K562 (cell line): ENCODE data around the gene XRN2. TPM values are rescaled to one million over a fixed set of nuclear protein-coding genes. Genes with fewer than 3 reads are reported as not detected.

Source experiments
- CREM ChIP-seq: IDR thresholded peaks from 2 replicates; pipeline ENCODE4 v1.6.1; 2014; ENCODE audit warnings: antibody characterized with exemption, low read depth
- EP400 ChIP-seq: fragments of 450-650 bp; IDR thresholded peaks from 2 replicates; pipeline ENCODE4 v1.6.1; 2017; ENCODE audit warnings: antibody characterized with exemption, mild to moderate bottlenecking, moderate library complexity
- NRF1 ChIP-seq, 2 experiments: fragments of 450-650 bp; IDR thresholded peaks in 1 of 2; conservative IDR thresholded peaks in 1 of 2; 2 replicates each; pipeline ENCODE4 v1.6.1; 2014; ENCODE audit warnings: mild to moderate bottlenecking in 2 of 2
- PHF20 ChIP-seq: fragments of 450-650 bp; IDR thresholded peaks from 2 replicates; pipeline ENCODE4 v1.6.1; 2018; ENCODE audit not compliant: partially characterized antibody
- RBM22 ChIP-seq: fragments of 200-400 bp; formaldehyde crosslinking; IDR thresholded peaks from 2 replicates; pipeline ENCODE4 v1.6.1; 2018; ENCODE audit warnings: low read length, low read depth; ENCODE audit not compliant: poor library complexity, severe bottlenecking
- TBP ChIP-seq: optimal IDR thresholded peaks from 2 replicates; pipeline ENCODE3; 2011; ENCODE audit warnings: low read depth, low read length, improper control_type of control experiment
- polyA plus RNA-seq, 8 experiments: library from polyadenylated mRNA; depleted of rRNA in 4 of 8; stranded (reverse) in 5 of 8; unstranded in 3 of 8; fragments of >200 nt; fragmentation: Nextera tagmentation in 2 of 8; fragmentation: Illumina TruSeq in 1 of 8; extraction: Ambion mirVana in 2 of 8; extraction: Trizol in 1 of 8; gene quantifications; 2 replicates each; pipeline versions ENCODE4 v1.2.1 to v1.2.3, GENCODE V29; 2011 to 2014; ENCODE audit warnings: inconsistent platforms in 1 of 8, missing spikeins in 1 of 8
- total RNA-seq, 7 experiments: library from RNA; depleted of rRNA in 6 of 7; stranded (reverse); fragments of >200 nt in 6 of 7; fragmentation: Illumina TruSeq in 2 of 7; extraction: Trizol in 2 of 7; gene quantifications; 2 replicates each; pipeline versions ENCODE4 v1.2.1 to v1.2.3, GENCODE V29; 2011 to 2021; ENCODE audit warnings: low replicate concordance in 1 of 7
- TF ChIP-seq, protein P1 (sequence below), 2 experiments: fragments of 450-650 bp in 1 of 2; sonication (generic) in 1 of 2; formaldehyde crosslinking in 1 of 2; IDR thresholded peaks; 2 replicates each; pipeline versions ENCODE4 v1.7.1 to v1.9.0; 2016 to 2022; ENCODE audit warnings: inconsistent platforms in 1 of 2, mild to moderate bottlenecking in 1 of 2, missing genetic modification reagents in 1 of 2
- TF ChIP-seq, protein P2 (sequence below): sonication (generic); formaldehyde crosslinking; IDR thresholded peaks from 2 replicates; pipeline ENCODE4 v1.5.0; 2020; ENCODE audit warnings: missing genetic modification reagents
- TF ChIP-seq, protein P3 (sequence below), 2 experiments: fragments of 450-650 bp in 1 of 2; sonication (generic) in 1 of 2; formaldehyde crosslinking in 1 of 2; IDR thresholded peaks in 1 of 2; conservative IDR thresholded peaks in 1 of 2; 2 replicates each; pipeline versions ENCODE4 v1.6.1 to v1.8.1; 2016 to 2023; ENCODE audit warnings: mild to moderate bottlenecking in 2 of 2, moderate library complexity in 2 of 2, inconsistent platforms in 1 of 2, missing genetic modification reagents in 1 of 2
- TF ChIP-seq, protein P4 (sequence below): fragments of 200-800 bp; sonication (Bioruptor generic); IDR thresholded peaks from 2 replicates; pipeline ENCODE4 v1.6.1; 2017; ENCODE audit warnings: missing genetic modification characterization, missing compliant biosample characterization

Gene XRN2
- total and polyA plus RNA-seq, 9 of the 15 experiments (the other 6 are each of a cell fraction or from before 2014, with no cell fraction given), result 41.8 to 67.3 (median 51.4) TPM

DNA sequence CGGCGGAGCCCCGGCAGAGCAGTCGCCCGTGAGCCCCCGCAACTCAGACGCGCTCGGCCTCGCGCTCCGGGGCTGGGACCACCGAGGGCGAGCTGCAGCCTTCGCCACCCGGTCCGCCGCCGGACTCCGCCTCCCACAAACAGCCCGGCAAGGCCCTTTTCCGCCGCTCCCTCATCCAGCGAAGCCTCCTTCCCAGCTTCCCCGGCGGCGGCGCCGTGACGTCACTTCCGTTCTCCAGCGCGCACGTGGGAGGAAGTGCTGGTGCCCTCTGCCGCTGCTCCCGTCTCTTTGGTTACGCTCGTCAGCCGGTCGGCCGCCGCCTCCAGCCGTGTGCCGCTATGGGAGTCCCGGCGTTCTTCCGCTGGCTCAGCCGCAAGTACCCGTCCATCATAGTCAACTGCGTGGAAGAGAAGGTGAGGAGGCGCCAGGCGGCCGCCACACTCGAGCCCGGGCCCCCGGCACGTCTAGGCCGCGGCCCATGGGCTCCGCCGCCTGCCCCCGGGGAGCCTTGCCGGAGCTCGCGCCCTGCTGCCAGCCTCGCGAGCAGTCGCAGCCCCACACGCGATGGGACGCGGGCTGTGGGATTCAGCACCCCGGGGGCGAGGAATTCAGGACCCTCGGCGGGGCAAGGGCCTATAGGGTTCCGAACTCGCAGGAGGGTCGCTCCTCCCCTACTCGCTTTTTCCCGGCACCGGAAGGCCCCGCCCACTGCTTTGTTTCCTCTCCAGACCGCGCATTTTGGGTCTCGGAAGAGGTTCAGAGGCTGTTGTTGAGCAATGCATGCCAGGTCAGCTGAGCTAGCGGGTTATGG lies at the start of gene XRN2 (continued):
- TF ChIP-seq, protein P1, sequence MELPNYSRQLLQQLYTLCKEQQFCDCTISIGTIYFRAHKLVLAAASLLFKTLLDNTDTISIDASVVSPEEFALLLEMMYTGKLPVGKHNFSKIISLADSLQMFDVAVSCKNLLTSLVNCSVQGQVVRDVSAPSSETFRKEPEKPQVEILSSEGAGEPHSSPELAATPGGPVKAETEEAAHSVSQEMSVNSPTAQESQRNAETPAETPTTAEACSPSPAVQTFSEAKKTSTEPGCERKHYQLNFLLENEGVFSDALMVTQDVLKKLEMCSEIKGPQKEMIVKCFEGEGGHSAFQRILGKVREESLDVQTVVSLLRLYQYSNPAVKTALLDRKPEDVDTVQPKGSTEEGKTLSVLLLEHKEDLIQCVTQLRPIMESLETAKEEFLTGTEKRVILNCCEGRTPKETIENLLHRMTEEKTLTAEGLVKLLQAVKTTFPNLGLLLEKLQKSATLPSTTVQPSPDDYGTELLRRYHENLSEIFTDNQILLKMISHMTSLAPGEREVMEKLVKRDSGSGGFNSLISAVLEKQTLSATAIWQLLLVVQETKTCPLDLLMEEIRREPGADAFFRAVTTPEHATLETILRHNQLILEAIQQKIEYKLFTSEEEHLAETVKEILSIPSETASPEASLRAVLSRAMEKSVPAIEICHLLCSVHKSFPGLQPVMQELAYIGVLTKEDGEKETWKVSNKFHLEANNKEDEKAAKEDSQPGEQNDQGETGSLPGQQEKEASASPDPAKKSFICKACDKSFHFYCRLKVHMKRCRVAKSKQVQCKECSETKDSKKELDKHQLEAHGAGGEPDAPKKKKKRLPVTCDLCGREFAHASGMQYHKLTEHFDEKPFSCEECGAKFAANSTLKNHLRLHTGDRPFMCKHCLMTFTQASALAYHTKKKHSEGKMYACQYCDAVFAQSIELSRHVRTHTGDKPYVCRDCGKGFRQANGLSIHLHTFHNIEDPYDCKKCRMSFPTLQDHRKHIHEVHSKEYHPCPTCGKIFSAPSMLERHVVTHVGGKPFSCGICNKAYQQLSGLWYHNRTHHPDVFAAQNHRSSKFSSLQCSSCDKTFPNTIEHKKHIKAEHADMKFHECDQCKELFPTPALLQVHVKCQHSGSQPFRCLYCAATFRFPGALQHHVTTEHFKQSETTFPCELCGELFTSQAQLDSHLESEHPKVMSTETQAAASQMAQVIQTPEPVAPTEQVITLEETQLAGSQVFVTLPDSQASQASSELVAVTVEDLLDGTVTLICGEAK (IDR thresholded peaks at IDR 0.05), result peak; percentile 93
- TF ChIP-seq, protein P1 (CRISPR knock-in tag; IDR thresholded peaks at IDR 0.05), result no peak
- peak; percentile 66 for TF ChIP-seq TBP
- peak; percentile 96 for TF ChIP-seq EP400
- peak; percentile 54 for TF ChIP-seq RBM22
- peak; percentile 97 for TF ChIP-seq CREM
- TF ChIP-seq PHF20, result peak; percentile 73
- TF ChIP-seq, protein P2, sequence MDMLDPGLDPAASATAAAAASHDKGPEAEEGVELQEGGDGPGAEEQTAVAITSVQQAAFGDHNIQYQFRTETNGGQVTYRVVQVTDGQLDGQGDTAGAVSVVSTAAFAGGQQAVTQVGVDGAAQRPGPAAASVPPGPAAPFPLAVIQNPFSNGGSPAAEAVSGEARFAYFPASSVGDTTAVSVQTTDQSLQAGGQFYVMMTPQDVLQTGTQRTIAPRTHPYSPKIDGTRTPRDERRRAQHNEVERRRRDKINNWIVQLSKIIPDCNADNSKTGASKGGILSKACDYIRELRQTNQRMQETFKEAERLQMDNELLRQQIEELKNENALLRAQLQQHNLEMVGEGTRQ (CRISPR knock-in tag), result peak; percentile 89
- TF ChIP-seq NRF1 (conservative IDR thresholded peaks at IDR 0.05 in 1 of 2, IDR thresholded peaks at IDR 0.05 in 1 of 2), result 0 out of 4 replicates have a peak, but pooled peaks of 1 of the 2 experiments have one; percentile 23
- TF ChIP-seq, protein P3, sequence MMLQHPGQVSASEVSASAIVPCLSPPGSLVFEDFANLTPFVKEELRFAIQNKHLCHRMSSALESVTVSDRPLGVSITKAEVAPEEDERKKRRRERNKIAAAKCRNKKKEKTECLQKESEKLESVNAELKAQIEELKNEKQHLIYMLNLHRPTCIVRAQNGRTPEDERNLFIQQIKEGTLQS (IDR thresholded peaks at IDR 0.05), result peak; percentile 91
- TF ChIP-seq, protein P3 (CRISPR knock-in tag; conservative IDR thresholded peaks at IDR 0.05), result no peak
- TF ChIP-seq, protein P4, sequence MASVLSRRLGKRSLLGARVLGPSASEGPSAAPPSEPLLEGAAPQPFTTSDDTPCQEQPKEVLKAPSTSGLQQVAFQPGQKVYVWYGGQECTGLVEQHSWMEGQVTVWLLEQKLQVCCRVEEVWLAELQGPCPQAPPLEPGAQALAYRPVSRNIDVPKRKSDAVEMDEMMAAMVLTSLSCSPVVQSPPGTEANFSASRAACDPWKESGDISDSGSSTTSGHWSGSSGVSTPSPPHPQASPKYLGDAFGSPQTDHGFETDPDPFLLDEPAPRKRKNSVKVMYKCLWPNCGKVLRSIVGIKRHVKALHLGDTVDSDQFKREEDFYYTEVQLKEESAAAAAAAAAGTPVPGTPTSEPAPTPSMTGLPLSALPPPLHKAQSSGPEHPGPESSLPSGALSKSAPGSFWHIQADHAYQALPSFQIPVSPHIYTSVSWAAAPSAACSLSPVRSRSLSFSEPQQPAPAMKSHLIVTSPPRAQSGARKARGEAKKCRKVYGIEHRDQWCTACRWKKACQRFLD (CRISPR knock-in tag), result peak; percentile 77
